Measurements from ENCODE around the gene BNIP5. TPM values are rescaled to one million over a fixed set of nuclear protein-coding genes. Genes with fewer than 3 reads are reported as not detected.

Gene BNIP5
- total RNA-seq, 2 donors from 2014 or later: not detected

DNA sequence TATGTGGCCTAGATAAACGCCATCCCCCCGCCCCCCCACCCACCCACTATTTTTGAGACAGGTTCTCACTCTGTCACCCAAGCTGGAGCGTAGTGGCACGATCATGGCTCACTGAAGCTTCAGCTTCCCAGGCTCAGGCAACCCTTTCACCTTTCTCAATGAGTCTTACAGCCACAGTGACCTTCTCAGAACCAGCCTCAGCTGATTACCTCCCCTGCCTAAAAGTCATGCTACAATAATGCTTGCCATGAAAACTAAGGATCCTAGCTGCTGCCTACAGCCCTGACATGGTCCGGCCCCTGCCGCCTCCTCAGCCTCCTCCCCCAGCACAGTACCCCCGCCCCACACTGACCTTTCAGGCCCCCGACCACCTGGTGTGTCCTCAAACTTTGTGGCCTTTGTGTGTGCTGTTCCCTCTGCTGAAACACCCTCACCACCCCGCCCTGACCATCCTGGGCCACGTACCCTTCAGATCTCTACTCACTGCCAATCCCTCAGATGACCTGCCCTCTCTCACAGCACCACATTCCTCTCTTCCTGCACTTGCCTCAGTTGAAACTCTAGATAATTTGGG lies 35.5 kb downstream of the BNIP5 start:
- DNase-seq (ENCODE audit: low spot score): no peak

DNA sequence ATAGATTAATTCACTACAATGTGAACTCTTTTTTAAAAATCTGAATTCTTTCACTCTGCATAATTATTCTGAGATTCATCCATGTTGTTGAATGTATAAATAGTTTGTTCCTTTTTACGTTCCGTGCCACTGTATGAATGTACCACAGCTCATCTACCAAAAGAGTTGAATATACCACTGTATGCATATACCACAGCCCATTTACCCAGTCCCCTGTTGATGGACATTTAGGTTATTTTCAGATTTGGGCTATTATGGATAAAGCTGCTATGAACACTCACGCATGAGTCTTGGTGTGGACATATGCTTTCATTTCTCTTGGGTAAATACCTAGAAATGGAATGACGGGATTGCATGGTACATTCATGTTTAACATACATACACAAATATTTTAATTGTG lies 38.7 kb downstream of the BNIP5 start:
- H3K4me1 ChIP-seq: peaks cover 0 to 7% of the 10 kb centered on the region in 2 donors
- no peak overlapping the region for H3K4me3 ChIP-seq
- H3K9me3 ChIP-seq: no peaks in the 10 kb centered on the region
- no peaks in the 10 kb centered on the region for H3K27me3 ChIP-seq
- H3K27ac ChIP-seq: no peak overlapping the region
- no peaks in the 10 kb centered on the region for H3K36me3 ChIP-seq
- TF ChIP-seq CTCF (IDR thresholded peaks at IDR 0.05): no peak
- no peak for DNase-seq (ENCODE audit: low spot score)

More for the DNA sequence above, 35.5 kb downstream of the BNIP5 start:
- H3K4me1 ChIP-seq: peaks cover 0 to 7% of the 10 kb centered on the region in 2 donors
- no peaks in the 10 kb centered on the region for H3K36me3 ChIP-seq
- no peak overlapping the region for H3K27ac ChIP-seq
- no peaks in the 10 kb centered on the region for H3K27me3 ChIP-seq
- no peaks in the 10 kb centered on the region for H3K9me3 ChIP-seq
- no peak for TF ChIP-seq CTCF (IDR thresholded peaks at IDR 0.05)
- no peak overlapping the region for H3K4me3 ChIP-seq

DNA sequence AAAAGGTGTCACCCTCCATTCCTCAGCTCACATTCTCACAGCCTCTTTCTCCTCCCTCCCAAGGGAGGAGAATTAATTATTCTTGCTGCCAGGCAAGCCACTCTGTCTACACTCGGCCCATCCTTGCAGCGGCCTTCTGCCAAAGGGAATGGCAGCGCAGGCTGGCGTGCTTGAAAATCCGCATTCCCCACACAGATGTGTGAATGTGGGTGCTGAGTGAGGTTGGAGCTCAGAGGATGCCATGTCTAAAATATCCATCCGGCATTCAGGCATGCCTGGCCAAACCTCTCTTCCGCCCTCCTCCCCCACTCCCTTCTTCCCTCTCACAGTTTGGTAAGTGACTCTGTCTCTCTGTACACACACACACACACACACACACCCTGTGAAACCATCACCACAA lies 39.2 kb downstream of the BNIP5 start:
- no peak overlapping the region for H3K4me3 ChIP-seq
- no peak overlapping the region for H3K27ac ChIP-seq
- H3K4me1 ChIP-seq: peaks cover 0 to 7% of the 10 kb centered on the region in 2 donors
- H3K36me3 ChIP-seq: no peaks in the 10 kb centered on the region
- H3K27me3 ChIP-seq: no peaks in the 10 kb centered on the region
- TF ChIP-seq CTCF (IDR thresholded peaks at IDR 0.05): no peak
- no peak for DNase-seq (ENCODE audit: low spot score)
- no peaks in the 10 kb centered on the region for H3K9me3 ChIP-seq

DNA sequence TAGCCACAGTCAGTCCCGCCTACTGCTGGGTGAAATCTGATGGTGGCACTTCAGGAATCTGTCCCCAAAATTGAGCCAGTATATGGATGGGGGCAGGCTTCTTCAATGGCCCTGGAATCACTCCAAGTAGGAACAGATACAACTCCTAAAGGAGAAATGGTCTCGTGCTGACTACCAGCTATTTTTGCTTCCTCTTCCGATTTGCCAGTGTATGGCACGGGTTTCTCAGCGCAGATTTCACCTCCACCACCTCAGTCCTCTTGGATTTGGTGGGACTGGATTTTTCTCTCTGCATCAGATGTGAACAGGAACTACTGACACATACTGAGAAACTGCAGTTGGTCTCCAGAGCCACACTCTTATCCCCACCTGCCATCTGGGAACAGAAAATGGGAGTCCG lies 39.6 kb downstream of the BNIP5 start:
- no peak for DNase-seq (ENCODE audit: low spot score)
- H3K27ac ChIP-seq: no peak overlapping the region
- no peaks in the 10 kb centered on the region for H3K9me3 ChIP-seq
- no peaks in the 10 kb centered on the region for H3K36me3 ChIP-seq
- no peak overlapping the region for H3K4me3 ChIP-seq
- peaks cover 0 to 4% of the 10 kb centered on the region in 2 donors for H3K4me1 ChIP-seq
- TF ChIP-seq CTCF (IDR thresholded peaks at IDR 0.05): no peak
- no peaks in the 10 kb centered on the region for H3K27me3 ChIP-seq

DNA sequence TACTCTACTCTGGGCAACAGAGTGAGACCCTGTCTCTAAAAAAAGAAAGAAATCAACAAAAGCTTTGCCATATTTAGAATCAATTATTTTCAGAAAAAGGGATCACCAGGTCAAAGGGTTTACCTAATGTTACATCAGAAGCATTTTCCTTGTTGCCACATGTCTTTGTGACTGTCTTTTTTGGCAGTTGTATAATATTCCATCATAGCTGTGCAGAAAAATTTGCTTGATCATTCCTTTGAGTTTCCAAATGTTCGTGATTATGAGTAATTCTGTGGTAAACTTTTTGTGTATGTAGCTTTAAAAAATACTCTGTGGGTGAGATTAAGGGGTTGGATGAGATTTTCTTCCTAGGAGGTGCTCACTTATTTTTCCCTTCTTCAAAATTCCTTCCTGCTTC lies 40.4 kb downstream of the BNIP5 start:
- H3K4me1 ChIP-seq: no peaks in the 10 kb centered on the region
- H3K36me3 ChIP-seq: no peaks in the 10 kb centered on the region
- no peak for TF ChIP-seq CTCF (IDR thresholded peaks at IDR 0.05)
- H3K27me3 ChIP-seq: no peaks in the 10 kb centered on the region
- no peak for DNase-seq (ENCODE audit: low spot score)
- H3K9me3 ChIP-seq: no peaks in the 10 kb centered on the region
- H3K4me3 ChIP-seq: no peak overlapping the region
- H3K27ac ChIP-seq: no peak overlapping the region

DNA sequence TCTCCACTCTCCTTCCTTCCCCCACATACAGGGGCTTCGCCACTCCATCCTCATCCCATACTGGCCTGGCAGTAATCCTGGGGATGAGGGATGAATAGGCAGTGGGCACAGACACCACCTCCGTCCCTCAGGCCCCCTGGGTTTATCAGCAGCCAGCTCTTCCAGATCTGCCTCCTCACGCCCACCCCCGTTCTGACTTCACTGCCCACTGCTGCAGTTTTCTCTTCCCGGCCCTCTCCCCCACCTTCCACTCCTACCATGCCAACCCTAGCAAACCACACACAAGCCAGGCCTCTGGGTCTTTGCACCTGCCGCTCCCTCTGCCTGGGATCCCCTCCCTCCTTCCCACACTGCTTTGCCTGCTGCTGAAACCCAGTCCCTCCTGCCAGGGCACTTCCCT lies 44.5 kb downstream of the BNIP5 start:
- Histone ChIP-seq H3K4me1 (no peaks in the 10 kb centered on the region), H3K27me3 (no peaks in the 10 kb centered on the region)
- no peak for TF ChIP-seq CTCF (IDR thresholded peaks at IDR 0.05)

More for the DNA sequence above, 44.5 kb downstream of the BNIP5 start:
- no peak overlapping the region for H3K27ac ChIP-seq
- H3K9me3 ChIP-seq: no peaks in the 10 kb centered on the region
- no peak for DNase-seq (ENCODE audit: low spot score)
- H3K36me3 ChIP-seq: no peaks in the 10 kb centered on the region
- H3K4me3 ChIP-seq: no peak overlapping the region
